Endothelial cell of umbilical vein (primary cell): ENCODE data around the gene PABPC1L. TPM values are rescaled to one million over a fixed set of nuclear protein-coding genes. Genes with fewer than 3 reads are reported as not detected.

Experiments
- BruUV-seq: library from RNA; stranded (reverse); fragments of 400-500 nt; replicated peaks from 2 replicates; lab custom pipeline; 2021; lab: Mats Ljungman, UMichigan
- CTCF ChIA-PET: fragments of 300-600, 350-600 bp; sonication (Branson Sonifier 250); formaldehyde crosslinking; loops from one replicate; lab custom pipeline; 2021; ENCODE audit warnings: antibody characterized with exemption, inconsistent platforms; lab: Charles Lee
- POLR2A ChIA-PET: fragments of 300-600, 350-600 bp; sonication (Branson Sonifier 250); formaldehyde crosslinking; loops from one replicate; lab custom pipeline; 2021; ENCODE audit warnings: antibody characterized with exemption, inconsistent platforms; lab: Charles Lee
- DNase-seq: peaks from one replicate; pipeline ENCODE4 v3.0.0-alpha.2; 2011; ENCODE audit warnings: low read depth, low spot score
- FAIRE-seq: peaks from 2 replicates; lab custom pipeline; 2011; peaks lifted over from hg19 to GRCh38; lab: Jason Lieb, UNC
- H2AFZ ChIP-seq: 2 replicates; pipeline ENCODE4 v1.6.0; 2012; ENCODE audit warnings: low read depth, low read length, control low read depth, inconsistent platforms
- H3K27ac ChIP-seq: 2 replicates; pipeline ENCODE4 v1.5.1; 2011; ENCODE audit warnings: low read depth, mild to moderate bottlenecking, control low read depth, low read length, moderate library complexity; ENCODE audit not compliant: insufficient read depth
- H3K27me3 ChIP-seq, 2 experiments: 2 replicates each; pipeline versions ENCODE4 v1.6.0 to v1.6.1; 2011; ENCODE audit warnings: low read length in 2 of 2, mixed read lengths in 1 of 2; ENCODE audit not compliant: control insufficient read depth in 2 of 2, insufficient read depth in 2 of 2
- H3K36me3 ChIP-seq, 2 experiments: 2 replicates in 1 of 2; 3 replicates in 1 of 2; pipeline ENCODE4 v1.5.1; 2011; ENCODE audit warnings: low read length in 2 of 2, mild to moderate bottlenecking in 1 of 2, moderate library complexity in 1 of 2; ENCODE audit not compliant: control insufficient read depth in 2 of 2, insufficient read depth in 2 of 2; ENCODE audit errors: extremely low read depth in 1 of 2
- H3K4me1 ChIP-seq: 3 replicates; pipeline ENCODE4 v1.5.1; 2011; ENCODE audit warnings: mild to moderate bottlenecking, low read length; ENCODE audit not compliant: control insufficient read depth, insufficient read depth; ENCODE audit errors: extremely low read depth
- H3K4me2 ChIP-seq: 2 replicates; pipeline ENCODE4 v1.6.1; 2011; ENCODE audit warnings: low read length, control low read depth, mixed read lengths; ENCODE audit not compliant: insufficient read depth
- H3K4me3 ChIP-seq, 3 experiments: fragments of 200-600 bp in 1 of 3; sonication (generic), shearing (Covaris generic) in 1 of 3; replicated peaks in 1 of 3; 2 replicates each; pipeline ENCODE4 v1.5.1; 2011 to 2016; ENCODE audit warnings: control low read depth in 3 of 3, low read length in 3 of 3, mild to moderate bottlenecking in 2 of 3, inconsistent platforms in 1 of 3, low read depth in 1 of 3, moderate library complexity in 1 of 3; ENCODE audit not compliant: insufficient read depth in 1 of 3
- H3K79me2 ChIP-seq: 2 replicates; pipeline ENCODE4 v1.6.0; 2012; ENCODE audit warnings: low read length, inconsistent platforms; ENCODE audit not compliant: control insufficient read depth, insufficient read depth
- H3K9ac ChIP-seq: replicated peaks from 2 replicates; pipeline ENCODE3; 2011; ENCODE audit warnings: low read length, control low read depth; ENCODE audit not compliant: insufficient read depth; ENCODE audit errors: extremely low read depth
- H3K9me1 ChIP-seq: replicated peaks from 3 replicates; pipeline ENCODE4 v1.6.0; 2011; ENCODE audit warnings: mild to moderate bottlenecking, low read length; ENCODE audit not compliant: control insufficient read depth, insufficient read depth; ENCODE audit errors: extremely low read depth
- H3K9me3 ChIP-seq: replicated peaks from 2 replicates; pipeline ENCODE4 v1.5.1; 2012; ENCODE audit warnings: low read length, inconsistent platforms; ENCODE audit not compliant: control insufficient read depth, insufficient read depth
- H4K20me1 ChIP-seq: replicated peaks from 2 replicates; pipeline ENCODE3; 2011; ENCODE audit warnings: mild to moderate bottlenecking, low read length; ENCODE audit not compliant: control insufficient read depth, insufficient read depth; ENCODE audit errors: extremely low read depth
- CTCF ChIP-seq, 2 donors: IDR thresholded peaks; 1 replicate in 1 of 2; 2 replicates in 1 of 2; pipeline ENCODE4 v1.5.1; 2011; ENCODE audit warnings: low read length in 2 of 2, mild to moderate bottlenecking in 2 of 2, moderate library complexity in 2 of 2, control low read depth in 1 of 2, inconsistent platforms in 1 of 2, low read depth in 1 of 2; ENCODE audit not compliant: insufficient read depth in 1 of 2; ENCODE audit errors: extremely low read depth in 1 of 2
- FOS ChIP-seq: IDR thresholded peaks from 2 replicates; pipeline ENCODE4 v1.6.1; 2011; ENCODE audit warnings: mild to moderate bottlenecking, low read length, moderate library complexity, borderline replicate concordance; ENCODE audit not compliant: insufficient read depth
- GATA2 ChIP-seq: IDR thresholded peaks from 2 replicates; pipeline ENCODE4 v1.7.0; 2011; ENCODE audit warnings: low read depth, mild to moderate bottlenecking, moderate library complexity, mixed read lengths, low read length; ENCODE audit not compliant: insufficient read length, insufficient read depth
- JUN ChIP-seq: IDR thresholded peaks from 2 replicates; pipeline ENCODE4 v1.6.1; 2011; ENCODE audit warnings: borderline replicate concordance, low read depth; ENCODE audit not compliant: insufficient read length, insufficient read depth
- MYC ChIP-seq: IDR thresholded peaks from one replicate; pipeline ENCODE4 v1.6.1; 2011; ENCODE audit warnings: mild to moderate bottlenecking, low read depth, low read length
- POLR2AphosphoS5 ChIP-seq: IDR thresholded peaks from 2 replicates; pipeline ENCODE4 v1.6.1; 2012; ENCODE audit warnings: low read depth, mild to moderate bottlenecking, control low read depth, low read length, moderate library complexity; ENCODE audit not compliant: insufficient read depth
- dilution Hi-C: fragments of 300-500 bp; cut with MboI; formaldehyde crosslinking; loops from one replicate; pipeline ENCODE4 v1.15.0; 2019; ENCODE audit warnings: low sequenced_read_pairs; ENCODE audit not compliant: extremely low pct_ligation_motif_present
- intact Hi-C: fragments of 100-400 bp; cut with micrococcal nuclease; formaldehyde crosslinking; loops from one replicate; pipeline ENCODE4 v1.10.0; 2022
- polyA plus RNA-seq, 4 experiments: library from polyadenylated mRNA; depleted of rRNA in 3 of 4; stranded (reverse) in 3 of 4; unstranded in 1 of 4; fragments of >200 nt; gene quantifications; 2 replicates each; pipeline versions ENCODE4 v1.2.1 to v1.2.3, GENCODE V29; 2011 to 2012; ENCODE audit warnings: missing spikeins in 1 of 4
- total RNA-seq: library from RNA; stranded (reverse); gene quantifications from 2 replicates; pipeline ENCODE4 v1.2.3, GENCODE V29; 2021
- TF ChIP-seq, protein P1 (sequence below): IDR thresholded peaks from 2 replicates; pipeline ENCODE4 v1.6.1; 2011; ENCODE audit not compliant: insufficient read depth, insufficient read length

The PABPC1L gene
- total and polyA plus RNA-seq, 2 donors (not counting 3 experiments of a cell fraction or from before 2014, with no cell fraction given): 7.8 to 12.6 TPM

- peaks cover 45% of the 10 kb centered on the region for H4K20me1 ChIP-seq
- CTCF ChIA-PET: interaction anchor here (1.9 kb wide), 1 partner anchor 9 kb away, joined by 12 read pairs; no protein-coding TSS in a partner anchor
Measured at GRCh38 chr20:44897133-44897532, 12.7 kb upstream of the PABPC1L start.

GRCh38 chr20:44900231-44900854, 9.5 kb upstream of the PABPC1L start:
- ChIA-PET POLR2A (interaction anchor here (1.1 kb wide), 1 partner anchor 12 kb away, joined by 3 read pairs; no protein-coding TSS in a partner anchor), CTCF (interaction anchor here (1.0 kb wide), 1 partner anchor 15 kb away, joined by 3 read pairs; the partner anchor contains the start of gene YWHAB)
- Histone ChIP-seq H3K4me1 (peaks cover 12% of the 10 kb centered on the region), H4K20me1 (peaks cover 28% of the 10 kb centered on the region), H3K9me3 (no peaks in the 10 kb centered on the region), H3K36me3 (peaks cover 17 to 20% of the 10 kb centered on the region in 2 experiments), H3K9ac (no peak overlapping the region), H3K27me3 (no peaks in the 10 kb centered on the region), H3K27ac (no peak overlapping the region), H3K79me2 (peaks cover 81% of the 10 kb centered on the region), H3K9me1 (no peaks in the 10 kb centered on the region), H2AFZ (no peak overlapping the region), H3K4me3 (no peak overlapping the region), H3K4me2 (peak overlapping the region; percentile 6)
- intact Hi-C loops (loop anchor here (2.0 kb wide), 1 partner anchor 14 kb away; no protein-coding TSS in a partner anchor), dilution Hi-C loops (no loop called here)
- peak; percentile 25 for DNase-seq
- FAIRE-seq: no peak
- TF ChIP-seq JUN (no peak), CTCF (IDR thresholded peaks at IDR 0.05; ENCODE audit: extremely low read depth in 1 of 2, insufficient read depth in 1 of 2, low read depth in 1 of 2, low read length in 2 of 2) (no peak), POLR2AphosphoS5 (no peak), GATA2 (no peak), MYC (no peak), FOS (no peak)
- TF ChIP-seq, protein P1, sequence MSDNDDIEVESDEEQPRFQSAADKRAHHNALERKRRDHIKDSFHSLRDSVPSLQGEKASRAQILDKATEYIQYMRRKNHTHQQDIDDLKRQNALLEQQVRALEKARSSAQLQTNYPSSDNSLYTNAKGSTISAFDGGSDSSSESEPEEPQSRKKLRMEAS: no peak
- BruUV-seq: no TSS peak

More at GRCh38 chr20:44897133-44897532, 12.7 kb upstream of the PABPC1L start:
- H3K36me3 ChIP-seq: peaks cover 2 to 8% of the 10 kb centered on the region in 2 experiments
- no peak overlapping the region for H3K4me2 ChIP-seq
- no peaks in the 10 kb centered on the region for H3K9me1 ChIP-seq
- no TSS peak for BruUV-seq
- DNase-seq: no peak
- no peak overlapping the region for H2AFZ ChIP-seq
- dilution Hi-C loops (no loop called here), intact Hi-C loops (no loop called here)
- TF ChIP-seq GATA2: no peak
- TF ChIP-seq, protein P1: no peak
- H3K9me3 ChIP-seq: no peaks in the 10 kb centered on the region
- POLR2A ChIA-PET: no interaction called here
- H3K9ac ChIP-seq: no peak overlapping the region
- peaks cover 12% of the 10 kb centered on the region for H3K4me1 ChIP-seq
- peaks cover 100% of the 10 kb centered on the region for H3K79me2 ChIP-seq
- H3K4me3 ChIP-seq: no peak overlapping the region
- FAIRE-seq: no peak
- no peaks in the 10 kb centered on the region for H3K27me3 ChIP-seq
- no peak overlapping the region for H3K27ac ChIP-seq
